Measurements from ENCODE around the gene KCNK16. TPM values are rescaled to one million over a fixed set of nuclear protein-coding genes. Genes with fewer than 3 reads are reported as not detected.

The KCNK16 gene
- total RNA-seq, 4 donors from 2014 or later: not detected

DNA sequence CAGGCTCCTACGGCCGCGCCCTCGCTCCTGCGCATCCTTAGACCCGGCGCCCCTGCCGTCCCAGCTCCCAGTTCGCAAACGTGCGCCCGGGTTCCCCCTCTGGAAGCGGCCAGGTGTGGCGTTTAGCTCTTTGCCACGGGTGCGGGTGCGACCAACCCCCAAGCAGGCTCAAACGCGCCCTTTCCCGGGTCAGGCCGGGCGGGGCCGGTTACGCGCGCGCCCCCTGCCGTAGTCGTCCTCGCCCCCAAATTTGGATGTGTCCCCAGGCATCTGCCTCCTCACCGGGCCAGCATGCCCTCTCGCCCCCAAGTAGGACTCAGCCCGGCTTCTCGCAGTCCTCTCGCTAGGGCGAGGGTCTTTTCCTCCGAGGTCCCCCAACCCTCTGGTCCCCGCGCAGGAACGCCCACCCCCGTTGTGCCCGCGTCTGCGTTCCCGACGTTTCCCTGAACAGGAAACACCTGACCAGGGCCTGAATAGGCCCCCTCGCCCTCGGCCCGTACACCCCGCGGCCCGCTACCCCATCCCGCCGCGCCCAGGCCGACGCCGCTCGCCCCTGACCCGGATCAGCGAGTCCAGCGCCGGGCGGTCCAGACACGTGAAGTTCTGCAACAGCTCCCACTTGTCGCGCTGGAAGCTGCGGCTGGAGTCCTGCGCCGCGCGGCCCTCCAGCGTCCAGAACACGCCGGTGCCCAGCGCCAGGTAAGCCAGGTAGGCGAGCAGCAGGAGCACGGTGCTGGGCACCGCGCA, 8.8 kb downstream of the KCNK16 start:
- no peak for TF ChIP-seq POLR2A (IDR thresholded peaks at IDR 0.05)
- TF ChIP-seq, protein P1, sequence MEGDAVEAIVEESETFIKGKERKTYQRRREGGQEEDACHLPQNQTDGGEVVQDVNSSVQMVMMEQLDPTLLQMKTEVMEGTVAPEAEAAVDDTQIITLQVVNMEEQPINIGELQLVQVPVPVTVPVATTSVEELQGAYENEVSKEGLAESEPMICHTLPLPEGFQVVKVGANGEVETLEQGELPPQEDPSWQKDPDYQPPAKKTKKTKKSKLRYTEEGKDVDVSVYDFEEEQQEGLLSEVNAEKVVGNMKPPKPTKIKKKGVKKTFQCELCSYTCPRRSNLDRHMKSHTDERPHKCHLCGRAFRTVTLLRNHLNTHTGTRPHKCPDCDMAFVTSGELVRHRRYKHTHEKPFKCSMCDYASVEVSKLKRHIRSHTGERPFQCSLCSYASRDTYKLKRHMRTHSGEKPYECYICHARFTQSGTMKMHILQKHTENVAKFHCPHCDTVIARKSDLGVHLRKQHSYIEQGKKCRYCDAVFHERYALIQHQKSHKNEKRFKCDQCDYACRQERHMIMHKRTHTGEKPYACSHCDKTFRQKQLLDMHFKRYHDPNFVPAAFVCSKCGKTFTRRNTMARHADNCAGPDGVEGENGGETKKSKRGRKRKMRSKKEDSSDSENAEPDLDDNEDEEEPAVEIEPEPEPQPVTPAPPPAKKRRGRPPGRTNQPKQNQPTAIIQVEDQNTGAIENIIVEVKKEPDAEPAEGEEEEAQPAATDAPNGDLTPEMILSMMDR (IDR thresholded peaks at IDR 0.05): no peak
- no peak for TF ChIP-seq EP300 (IDR thresholded peaks at IDR 0.05; ENCODE audit: low read depth)
- no peak for TF ChIP-seq POLR2AphosphoS5 (IDR thresholded peaks at IDR 0.05)
- WGBS, 2 donors (ENCODE audit: low coverage in 1 of 2): 4% methylated on average over 39 of the region's 80 CpGs; no CpG with 5 or more reads in 1 of the 2 donors
- in situ Hi-C loops (cut with MboI; ENCODE audit: low pct_ligation_motif_present in 1 of 4, low pct_unique_long_range_greater_than_20kb in 1 of 4, low sequenced_read_pairs in 3 of 4): loop anchor here (25.0 kb wide), 3 partner anchors 326 to 451 kb away; no protein-coding TSS in a partner anchor
- no peaks in the 10 kb centered on the region for H3K36me3 ChIP-seq
- no peak overlapping the region for H3K27ac ChIP-seq
- H3K9me3 ChIP-seq: no peaks in the 10 kb centered on the region
- H3K4me1 ChIP-seq: peaks cover 0 to 13% (median 13%) of the 10 kb centered on the region in 4 donors
- H3K4me3 ChIP-seq: peak overlapping the region in 2 of 4 donors; percentile 17 to 41
- intact Hi-C loops (cut with DNase I; ENCODE audit: low total_unique reads): loop anchor here (5.0 kb wide), 1 partner anchor 441 kb away; no protein-coding TSS in a partner anchor
- peaks cover 50% of the 10 kb centered on the region for H3K27me3 ChIP-seq
- no peak for DNase-seq

DNA sequence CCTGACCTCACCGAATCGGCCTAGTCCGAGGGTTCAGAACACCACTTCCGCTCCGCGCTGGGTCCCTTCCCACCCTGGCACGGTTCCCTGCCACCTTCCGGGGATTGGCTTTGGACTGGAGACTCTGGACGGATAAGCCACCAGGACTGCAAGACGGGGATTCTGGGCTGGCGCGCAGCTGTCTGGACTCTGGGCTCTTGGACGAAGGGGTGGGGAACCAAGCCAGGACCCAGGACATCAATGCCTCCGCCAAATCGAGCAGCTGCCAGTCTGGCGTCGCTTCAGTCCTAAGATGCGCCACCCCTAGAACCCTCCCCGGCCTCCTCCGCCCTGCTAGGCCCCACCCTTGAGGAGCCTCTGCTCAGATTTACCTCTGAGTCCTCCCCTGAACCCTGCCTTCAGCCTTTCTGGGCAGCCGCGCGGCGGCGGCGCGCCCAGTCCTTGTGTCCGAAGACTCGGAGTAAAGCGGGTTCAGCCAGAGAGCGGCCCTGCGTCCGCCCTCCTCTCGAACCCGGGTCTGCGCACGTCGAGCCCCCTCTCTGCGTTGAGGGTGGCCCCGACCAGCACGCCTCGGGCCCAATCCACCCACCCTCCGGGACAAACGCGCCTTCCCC, 9.5 kb downstream of the KCNK16 start:
- in situ Hi-C loops (cut with MboI; ENCODE audit: low pct_ligation_motif_present in 1 of 4, low pct_unique_long_range_greater_than_20kb in 1 of 4, low sequenced_read_pairs in 3 of 4) (loop anchor here (25.0 kb wide), 3 partner anchors 326 to 451 kb away; no protein-coding TSS in a partner anchor), intact Hi-C loops (cut with DNase I; ENCODE audit: low total_unique reads) (loop anchor here (5.0 kb wide), 1 partner anchor 441 kb away; no protein-coding TSS in a partner anchor)
- 24% methylated on average over 35 of the region's 45 CpGs; no CpG with 5 or more reads in 1 of the 2 donors for WGBS, 2 donors (ENCODE audit: low coverage in 1 of 2)
- peaks cover 50% of the 10 kb centered on the region for H3K27me3 ChIP-seq
- no peak for TF ChIP-seq POLR2A (IDR thresholded peaks at IDR 0.05)
- TF ChIP-seq, protein P1 (IDR thresholded peaks at IDR 0.05): no peak
- no peak for TF ChIP-seq EP300 (IDR thresholded peaks at IDR 0.05; ENCODE audit: low read depth)
- no peak for TF ChIP-seq POLR2AphosphoS5 (IDR thresholded peaks at IDR 0.05)
- H3K4me1 ChIP-seq: peaks cover 0 to 13% (median 13%) of the 10 kb centered on the region in 4 donors
- no peak overlapping the region for H3K27ac ChIP-seq
- no peak for DNase-seq
- H3K36me3 ChIP-seq: no peaks in the 10 kb centered on the region
- no peaks in the 10 kb centered on the region for H3K9me3 ChIP-seq
- peak overlapping the region in 2 of 4 donors; percentile 17 to 41 for H3K4me3 ChIP-seq

DNA sequence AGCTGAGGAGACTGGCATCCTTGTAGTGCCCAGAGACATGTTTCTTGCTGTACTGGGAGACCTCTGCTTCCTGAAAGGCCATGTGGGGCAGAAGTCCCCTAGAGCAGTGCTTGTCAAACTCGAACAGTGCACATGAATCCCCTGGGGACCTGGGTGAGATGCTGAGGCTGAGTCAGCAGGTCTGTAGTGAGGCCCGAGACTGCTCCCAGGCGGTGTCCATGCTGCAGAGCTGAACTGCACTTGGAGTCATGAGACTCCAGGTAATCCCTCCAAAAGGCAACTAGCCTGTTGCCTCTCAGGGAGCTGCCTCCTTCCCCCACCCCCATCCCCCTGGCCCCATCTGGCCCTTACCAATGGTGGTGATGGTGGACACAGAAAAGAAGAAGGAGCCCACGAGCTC, 12.0 kb downstream of the KCNK16 start:
- in situ Hi-C loops (cut with MboI; ENCODE audit: low pct_ligation_motif_present in 1 of 4, low pct_unique_long_range_greater_than_20kb in 1 of 4, low sequenced_read_pairs in 3 of 4): loop anchor here (25.0 kb wide), 3 partner anchors 323 to 448 kb away; no protein-coding TSS in a partner anchor

More for the DNA sequence above, 12.0 kb downstream of the KCNK16 start:
- H3K36me3 ChIP-seq: no peaks in the 10 kb centered on the region
- TF ChIP-seq, protein P1 (IDR thresholded peaks at IDR 0.05): no peak
- no peak for TF ChIP-seq EP300 (IDR thresholded peaks at IDR 0.05; ENCODE audit: low read depth)
- no peak for TF ChIP-seq POLR2A (IDR thresholded peaks at IDR 0.05)
- no peak for TF ChIP-seq POLR2AphosphoS5 (IDR thresholded peaks at IDR 0.05)
- peaks cover 0 to 13% (median 13%) of the 10 kb centered on the region in 4 donors for H3K4me1 ChIP-seq
- no peak for DNase-seq
- H3K9me3 ChIP-seq: no peaks in the 10 kb centered on the region
- no peak overlapping the region for H3K27ac ChIP-seq
- no peak overlapping the region for H3K4me3 ChIP-seq
- intact Hi-C loops (cut with DNase I; ENCODE audit: low total_unique reads): loop anchor here (5.0 kb wide), 1 partner anchor 438 kb away; no protein-coding TSS in a partner anchor
- H3K27me3 ChIP-seq: peaks cover 44% of the 10 kb centered on the region
- 70% methylated on average over 4 of the region's 4 CpGs; no CpG with 5 or more reads in 1 of the 2 donors for WGBS, 2 donors (ENCODE audit: low coverage in 1 of 2)
